GM08714 (cell line): Measurements from ENCODE around the gene COL6A6.
"Not testable (repeated sequence)": the region's sequence is repeated elsewhere in the genome, so short reads cannot be mapped to it uniquely, and the experiment has no call there.

ENCODE experiments used
- H3K4me3 ChIP-seq: fragments of 200-500 bp; sonication (Bioruptor generic); 2 replicates; pipeline ENCODE4 v1.5.1; 2014; ENCODE audit warnings: mild to moderate bottlenecking, low read length, inconsistent platforms
- ZNF274 ChIP-seq: IDR thresholded peaks from 2 replicates; pipeline ENCODE4 v1.6.1; 2012; ENCODE audit warnings: mild to moderate bottlenecking, low read depth, low read length

COL6A6 gene

DNA sequence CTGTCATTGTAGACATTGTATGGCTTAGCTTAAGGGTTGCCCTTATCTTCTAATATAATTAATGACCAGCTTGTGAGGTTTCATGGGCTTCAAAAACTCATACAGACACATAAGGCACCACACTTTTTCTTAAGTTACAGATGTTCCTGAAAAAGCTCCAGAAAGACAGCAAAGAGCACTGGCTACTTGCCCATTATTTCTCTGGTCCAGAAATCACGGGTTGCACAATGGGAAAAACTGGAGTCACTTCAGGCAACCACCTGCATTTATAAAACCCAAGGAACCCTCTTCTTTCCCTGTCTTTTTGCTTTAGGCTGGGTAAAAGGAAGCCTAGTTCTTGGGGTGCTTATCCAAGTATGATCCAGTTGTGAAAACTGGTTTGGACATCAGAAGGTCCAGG lies 2.3 kb upstream of the COL6A6 start:
- H3K4me3 ChIP-seq = no peak overlapping the region
- TF ChIP-seq ZNF274 = no peak

DNA sequence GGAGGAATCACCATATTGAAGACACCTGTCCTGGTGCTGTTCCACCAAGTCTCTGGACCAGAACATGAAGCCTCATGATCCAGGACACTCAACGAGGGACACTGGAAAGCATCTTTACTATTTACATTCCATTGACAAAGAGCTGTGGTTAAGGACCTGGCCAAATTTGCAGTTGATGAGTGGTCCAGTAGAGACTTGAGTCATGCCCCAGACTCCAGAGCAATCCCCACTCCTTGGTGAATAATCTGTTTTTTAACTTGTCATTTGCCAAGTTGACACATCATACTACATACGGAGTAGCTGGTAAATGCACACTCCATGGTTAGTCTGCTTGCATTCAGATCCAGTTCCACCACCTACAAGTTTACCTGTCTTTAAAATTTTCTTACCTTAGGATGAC lies 1.2 kb upstream of the COL6A6 start:
- H3K4me3 ChIP-seq = no peak overlapping the region
- no peak for TF ChIP-seq ZNF274

DNA sequence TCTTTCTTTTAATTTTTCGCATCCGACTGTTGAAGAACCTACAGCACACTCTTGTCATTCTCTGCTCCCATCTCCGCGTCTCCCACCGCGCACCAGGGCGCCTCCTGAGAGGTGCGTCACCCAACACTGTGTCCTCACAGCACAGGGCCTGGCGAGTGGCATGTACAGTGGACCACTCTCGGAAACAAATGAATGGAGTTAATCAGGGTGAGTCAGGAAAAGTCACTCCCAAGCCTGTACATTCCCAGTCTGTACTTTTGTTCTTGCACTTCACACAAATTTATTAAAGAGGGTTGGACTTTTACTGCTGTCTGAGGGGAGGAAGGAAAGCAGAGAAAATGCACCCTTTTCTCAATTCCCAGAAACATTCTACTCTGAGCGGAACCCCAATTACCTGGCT lies 625 bp downstream of the COL6A6 start:
- TF ChIP-seq ZNF274 = no peak
- H3K4me3 ChIP-seq = no peak overlapping the region

DNA sequence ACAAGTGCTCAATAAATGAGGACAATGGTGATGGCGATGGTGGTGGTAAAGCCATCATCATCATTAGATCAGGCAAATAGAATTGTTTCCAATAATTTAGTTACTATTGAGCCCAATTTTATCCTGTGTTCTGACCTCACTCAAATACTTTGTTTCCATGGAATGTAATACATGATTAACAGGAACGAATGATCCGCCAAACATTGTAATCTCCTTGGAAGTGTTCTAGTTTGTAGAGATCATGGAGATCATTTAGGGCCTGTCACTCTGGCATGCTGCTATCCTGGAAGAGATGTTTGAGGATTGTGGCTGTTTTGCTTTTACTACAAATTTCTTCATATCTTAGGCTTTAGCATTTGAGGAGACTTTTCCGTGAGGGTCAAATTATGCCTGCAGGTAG lies 2.8 kb downstream of the COL6A6 start:
- TF ChIP-seq ZNF274 = no peak
- H3K4me3 ChIP-seq = no peak overlapping the region

DNA sequence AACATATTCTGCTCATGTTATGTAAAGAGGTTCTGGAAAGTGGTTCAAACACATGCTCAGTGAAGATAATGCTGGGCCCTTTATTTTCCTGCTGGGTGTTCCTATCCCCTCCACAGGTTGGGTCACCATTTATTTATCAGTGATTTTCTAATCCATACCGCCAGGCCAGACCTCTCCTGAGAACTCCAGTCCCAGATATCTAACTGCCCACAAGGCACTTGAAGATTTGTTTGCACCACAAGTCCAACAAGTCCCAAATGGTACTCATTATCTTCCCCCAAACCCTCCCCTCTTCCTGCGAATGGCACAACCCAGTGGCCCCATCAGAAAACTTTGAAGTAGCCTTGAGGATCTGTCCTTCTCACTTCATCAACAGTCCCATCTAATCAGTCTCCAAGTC lies 5.4 kb downstream of the COL6A6 start:
- no peak for TF ChIP-seq ZNF274

DNA sequence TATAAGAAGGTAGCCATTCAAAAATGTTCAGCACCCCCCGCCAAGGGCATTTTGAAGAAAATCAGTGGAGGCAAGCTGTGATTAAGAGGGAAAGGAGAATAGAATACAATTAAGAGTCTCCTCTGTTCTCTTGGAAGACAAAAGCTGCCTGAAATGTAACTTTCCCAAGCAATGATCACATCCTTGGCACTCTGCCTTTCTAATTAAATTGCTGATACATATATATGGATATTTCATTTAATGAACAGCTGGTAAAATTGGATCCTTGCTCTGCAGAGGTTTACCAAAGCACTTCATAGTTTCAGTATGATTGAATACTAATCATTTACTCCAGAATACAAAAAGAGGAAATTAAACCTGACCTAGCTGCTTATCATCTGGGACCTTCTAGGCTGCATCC lies 10.4 kb downstream of the COL6A6 start:
- H3K4me3 ChIP-seq = no peak overlapping the region
- no peak for TF ChIP-seq ZNF274

More for the DNA sequence above, 5.4 kb downstream of the COL6A6 start:
- H3K4me3 ChIP-seq = no peak overlapping the region

DNA sequence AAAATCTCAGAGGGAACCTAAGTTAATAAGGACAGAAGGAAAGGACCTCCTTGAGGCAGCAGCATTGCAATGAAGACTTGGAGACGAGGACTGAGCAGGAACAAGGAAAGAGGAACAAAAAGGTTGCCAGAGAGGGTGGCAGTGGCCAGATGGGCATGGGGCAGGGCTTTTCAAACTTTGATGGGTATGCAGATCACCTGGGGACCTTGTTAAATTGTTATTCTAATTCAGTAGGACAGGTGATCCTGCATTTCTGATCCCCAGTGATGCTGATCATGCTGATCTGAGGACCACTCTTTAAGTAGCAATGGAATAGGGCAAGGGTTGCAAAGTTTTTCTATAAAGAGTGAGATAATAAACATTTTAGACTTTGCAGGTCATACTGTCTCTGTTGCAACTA lies 11.1 kb downstream of the COL6A6 start:
- H3K4me3 ChIP-seq = no peak overlapping the region
- TF ChIP-seq ZNF274 = no peak

DNA sequence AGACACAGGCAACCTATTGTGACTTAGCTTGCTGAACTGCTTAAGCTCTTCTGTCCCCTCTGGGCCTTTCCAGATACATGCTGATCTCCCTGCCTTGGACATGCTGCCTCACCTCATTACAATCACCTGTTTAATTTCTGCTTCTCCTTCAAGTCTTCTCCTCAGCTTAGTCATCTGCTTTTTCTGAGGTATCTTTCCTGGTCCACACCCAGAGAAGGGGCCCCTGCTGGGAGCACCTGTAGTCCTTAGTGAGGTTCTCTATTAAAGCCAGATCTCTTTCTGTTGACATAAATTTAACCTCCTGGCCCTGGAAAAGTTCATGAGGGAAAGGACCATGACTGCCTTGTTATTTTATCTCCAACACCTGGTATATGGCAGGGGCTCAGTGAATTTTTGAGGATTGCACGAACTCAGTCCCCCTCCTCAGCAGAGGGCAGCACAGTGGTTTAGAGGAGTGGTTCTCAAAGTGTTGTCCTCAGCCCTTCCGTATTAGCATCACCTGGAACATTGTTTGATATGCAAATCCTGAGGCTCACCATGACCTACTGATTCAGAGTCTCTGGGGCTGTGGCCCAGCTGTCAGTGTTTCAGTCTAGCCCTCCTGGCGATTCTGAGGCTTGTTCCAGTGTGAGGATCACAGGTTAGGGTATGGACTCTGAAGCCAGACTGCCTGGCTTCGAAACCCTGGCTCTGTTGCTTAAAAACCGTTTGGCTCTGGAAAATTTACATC lies 12.7 kb downstream of the COL6A6 start:
- no peak overlapping the region for H3K4me3 ChIP-seq
- TF ChIP-seq ZNF274 = no peak

DNA sequence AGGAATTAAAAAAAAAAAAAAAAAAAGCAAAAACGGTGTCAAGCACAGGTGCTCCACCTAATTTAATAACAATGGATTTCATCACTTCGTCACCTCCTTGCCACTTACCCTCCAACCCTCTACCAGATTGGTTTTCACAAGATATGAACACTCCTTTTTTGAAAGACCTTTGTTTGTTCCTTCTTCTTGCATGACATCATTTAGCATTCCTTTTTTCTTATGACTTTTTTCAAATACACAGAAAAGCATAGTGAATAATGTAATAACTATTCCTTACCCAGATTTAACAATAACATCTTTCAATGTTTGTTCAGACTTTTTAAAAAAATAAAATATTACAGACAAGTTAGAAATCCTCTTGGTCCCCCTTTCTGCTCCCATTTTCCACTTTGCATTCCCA lies 16.3 kb downstream of the COL6A6 start:
- TF ChIP-seq ZNF274 = no peak
- no peak overlapping the region for H3K4me3 ChIP-seq

DNA sequence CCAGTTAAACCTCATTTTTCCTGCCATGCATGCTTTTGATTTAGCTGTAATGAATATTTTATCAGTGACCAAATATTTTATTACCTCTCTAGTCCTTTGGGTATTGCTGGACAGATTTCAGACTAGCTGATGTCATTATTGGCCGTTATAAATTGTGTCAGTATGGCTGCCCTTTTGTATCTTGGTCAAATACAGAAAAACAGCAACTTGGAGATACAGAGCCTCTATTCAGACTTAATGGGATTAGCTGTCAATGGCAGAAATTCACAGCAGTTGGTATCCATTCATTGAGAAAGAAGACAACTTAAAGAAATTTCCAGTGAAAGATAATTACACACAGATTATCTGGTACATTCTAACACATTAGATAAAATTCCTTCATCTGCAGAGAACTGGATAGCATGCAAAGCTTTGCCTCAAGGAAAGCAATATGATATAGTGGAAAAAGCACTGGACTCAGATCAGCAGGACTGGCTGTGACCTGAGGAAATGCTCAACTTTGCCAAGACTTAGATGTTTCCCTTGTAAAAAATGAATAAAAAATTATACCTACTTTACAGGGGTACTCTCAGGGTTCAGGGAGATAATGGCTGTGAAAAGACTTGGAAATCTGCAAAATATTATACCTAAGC lies 20.8 kb downstream of the COL6A6 start:
- no peak overlapping the region for H3K4me3 ChIP-seq
- no peak for TF ChIP-seq ZNF274

DNA sequence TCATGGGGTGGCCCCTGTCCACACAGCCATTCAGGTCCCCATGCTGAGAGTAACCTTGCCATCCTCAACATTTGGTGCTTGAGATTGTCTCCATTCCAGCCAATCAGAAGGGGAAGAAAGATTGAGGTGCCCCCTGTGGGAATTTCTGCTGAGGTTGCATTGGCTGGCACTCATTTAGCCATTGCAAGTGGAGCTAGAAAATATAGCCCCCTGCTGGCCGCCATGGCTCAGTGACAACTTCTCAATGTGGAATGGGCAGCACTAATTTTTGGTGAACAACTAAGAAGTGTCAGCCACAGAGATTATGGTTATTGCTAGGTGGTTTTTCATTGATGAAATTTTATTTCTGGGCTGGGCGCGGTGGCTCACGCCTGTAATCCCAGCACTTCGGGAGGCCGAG lies 22.0 kb downstream of the COL6A6 start:
- no peak overlapping the region for H3K4me3 ChIP-seq
- TF ChIP-seq ZNF274 = no peak

DNA sequence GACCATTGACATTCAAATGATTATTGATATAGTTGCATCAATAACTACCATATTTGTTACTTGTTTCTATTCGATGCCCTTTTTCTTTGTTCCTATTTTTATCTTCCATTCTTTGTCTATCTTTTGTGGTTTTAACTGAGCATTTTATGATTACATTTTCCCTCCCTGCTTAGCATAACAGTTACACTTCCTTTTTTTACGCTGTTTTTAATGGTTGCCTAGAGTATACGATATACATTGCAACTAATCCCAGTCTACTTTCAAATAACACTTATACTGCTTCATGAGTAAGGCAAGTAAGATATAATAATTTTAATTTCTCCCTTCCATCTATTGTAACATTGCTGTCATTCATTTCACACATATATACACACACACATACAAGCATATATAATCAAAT lies 26.3 kb downstream of the COL6A6 start:
- no peak overlapping the region for H3K4me3 ChIP-seq
- no peak for TF ChIP-seq ZNF274

DNA sequence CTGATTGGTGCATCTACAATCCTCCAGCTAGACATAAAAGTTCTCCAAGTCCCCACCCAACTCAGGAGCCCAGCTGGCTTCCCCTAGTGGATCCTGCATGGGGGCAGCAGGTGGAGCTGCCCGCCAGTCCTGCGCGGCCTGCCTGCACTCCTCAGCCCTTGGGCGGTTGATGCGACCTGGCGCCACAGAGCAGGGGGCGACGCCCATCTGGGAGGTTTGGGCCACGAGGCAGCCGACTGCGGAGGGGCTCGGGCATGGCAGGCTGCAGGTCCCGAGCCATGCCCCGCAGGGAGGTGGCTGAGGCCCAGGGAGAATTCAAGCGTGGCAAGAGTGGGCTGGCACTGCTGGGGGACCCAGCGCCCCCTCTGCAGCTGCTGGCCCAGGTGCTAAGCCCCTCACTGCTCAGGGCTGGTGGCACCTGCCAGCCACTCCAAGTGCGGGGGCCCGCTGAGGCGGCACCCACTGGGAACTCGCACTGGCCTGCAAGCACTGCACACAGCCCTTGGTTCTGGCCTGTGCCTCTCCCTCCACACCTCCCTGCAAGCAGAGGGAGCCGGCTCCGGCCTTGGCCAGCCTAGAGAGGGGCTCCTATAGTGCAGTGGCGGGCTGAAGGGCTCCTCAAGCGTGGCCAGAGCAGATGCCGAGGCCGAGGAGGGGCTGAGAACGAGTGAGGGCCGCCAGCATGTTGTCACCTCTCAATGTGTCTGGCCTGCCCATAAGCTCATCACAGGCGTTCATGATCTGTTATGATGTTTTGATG lies 30.1 kb downstream of the COL6A6 start:
- no peak overlapping the region for H3K4me3 ChIP-seq
- TF ChIP-seq ZNF274 = no peak

DNA sequence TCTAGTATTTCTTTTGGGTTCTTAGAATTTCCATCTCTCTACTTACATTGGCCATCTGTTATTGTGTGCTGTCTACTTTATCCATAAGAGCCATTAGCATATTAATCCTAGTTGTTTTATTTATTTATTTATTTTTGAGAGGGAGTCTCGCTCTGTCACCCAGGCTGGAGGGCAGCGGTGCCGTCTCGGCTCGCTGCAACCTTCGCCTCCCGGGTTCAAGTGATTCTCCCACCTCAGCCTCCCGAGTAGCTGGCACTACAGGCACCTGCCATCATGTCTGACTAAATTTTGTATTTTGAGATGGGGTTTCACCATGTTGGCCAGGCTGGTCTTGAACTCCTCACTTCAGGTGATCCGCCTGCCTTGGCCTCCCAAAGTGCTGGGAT lies 30.7 kb downstream of the COL6A6 start:
- not testable (repeated sequence) for H3K4me3 ChIP-seq

DNA sequence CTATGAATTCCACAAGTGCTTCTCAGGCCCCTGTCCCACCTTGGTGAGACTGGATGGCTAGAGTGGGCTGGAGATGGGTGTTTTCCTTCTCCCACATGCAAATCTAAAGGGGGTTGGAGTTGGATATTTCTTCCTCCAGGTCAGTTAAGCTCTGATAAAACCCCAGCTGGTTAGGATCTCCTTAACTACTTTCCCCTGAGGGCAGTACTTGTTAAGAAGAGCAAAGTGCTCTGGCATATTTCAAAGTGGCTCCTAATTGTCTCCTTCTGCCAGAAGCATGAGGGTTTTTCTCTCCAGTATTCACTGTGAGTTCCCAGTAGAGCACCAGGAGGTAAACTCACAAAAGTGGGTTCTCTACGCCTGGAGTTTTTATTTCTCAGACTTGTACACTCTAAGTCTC lies 31.4 kb downstream of the COL6A6 start:
- no peak overlapping the region for H3K4me3 ChIP-seq
- TF ChIP-seq ZNF274 = no peak

DNA sequence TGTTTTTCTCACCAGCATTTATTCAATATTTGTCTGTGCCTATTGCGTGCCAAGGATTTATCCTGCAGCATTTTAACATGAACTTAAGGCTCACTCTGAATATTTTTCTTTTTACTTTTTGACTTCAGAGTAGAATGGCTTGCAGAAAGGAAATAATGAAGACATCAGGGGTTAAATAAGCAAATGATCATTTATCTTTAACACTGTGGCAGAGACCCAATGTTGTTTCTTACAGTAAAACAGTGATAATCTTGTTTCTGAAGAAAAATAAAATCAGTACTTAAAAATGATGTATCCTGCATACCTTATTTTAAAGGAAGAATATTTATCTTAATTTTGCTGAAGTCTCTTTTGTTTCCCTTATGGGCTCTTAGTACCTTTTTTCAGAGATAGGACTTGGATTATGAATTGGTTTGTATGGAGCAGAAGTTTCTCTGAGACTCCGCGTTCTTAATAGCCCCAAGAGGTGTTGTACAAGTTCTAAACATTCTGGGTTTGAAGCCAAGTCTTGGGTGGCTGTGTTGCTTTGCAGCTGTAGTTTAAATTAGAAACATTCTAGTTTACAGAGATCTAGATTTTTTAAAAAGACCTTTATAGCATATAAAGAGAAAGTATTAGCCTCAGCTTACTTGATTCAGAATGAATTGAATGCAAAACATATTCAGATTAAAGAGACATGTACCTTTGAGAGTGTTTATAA lies 40.5 kb downstream of the COL6A6 start:
- TF ChIP-seq ZNF274 = no peak
- H3K4me3 ChIP-seq = no peak overlapping the region
